H9 (cell line): Measurements from ENCODE around the gene EXOSC10. TPM values are rescaled to one million over a fixed set of nuclear protein-coding genes. Genes with fewer than 3 reads are reported as not detected.

Experiments used
- DNase-seq: peaks from one replicate; pipeline ENCODE4 v3.0.0-alpha.2; 2017
- H2AFZ ChIP-seq: one replicate; pipeline ENCODE4 v1.6.1; 2013; ENCODE audit warnings: mild to moderate bottlenecking, low read length, control low read depth, moderate library complexity
- H2AK5ac ChIP-seq: 2 replicates; pipeline ENCODE4 v1.6.1; 2013; ENCODE audit warnings: low read length, control low read depth, mixed read lengths; ENCODE audit not compliant: insufficient read length
- H2BK120ac ChIP-seq: one replicate; pipeline ENCODE4 v1.6.1; 2013; ENCODE audit warnings: low read depth, mild to moderate bottlenecking, low read length, control low read depth, inconsistent platforms; ENCODE audit not compliant: poor library complexity, severe bottlenecking
- H2BK12ac ChIP-seq: 2 replicates; pipeline ENCODE4 v1.6.1; 2013; ENCODE audit warnings: low read length, control low read depth, mixed read lengths, low read depth; ENCODE audit not compliant: insufficient read length
- H2BK15ac ChIP-seq: 2 replicates; pipeline ENCODE4 v1.6.1; 2013; ENCODE audit warnings: low read depth, low read length, control low read depth
- H2BK20ac ChIP-seq: one replicate; pipeline ENCODE4 v1.6.1; 2013; ENCODE audit warnings: low read depth, mild to moderate bottlenecking, low read length, control low read depth, inconsistent platforms; ENCODE audit not compliant: poor library complexity, severe bottlenecking
- H2BK5ac ChIP-seq: 2 replicates; pipeline ENCODE4 v1.6.1; 2013; ENCODE audit warnings: low read length, control low read depth, mixed read lengths; ENCODE audit not compliant: insufficient read length
- H3K14ac ChIP-seq: 2 replicates; pipeline ENCODE4 v1.6.1; 2013; ENCODE audit warnings: low read length, control low read depth; ENCODE audit not compliant: insufficient read depth
- H3K18ac ChIP-seq: 2 replicates; pipeline ENCODE4 v1.6.1; 2013; ENCODE audit warnings: low read depth, mild to moderate bottlenecking, mixed read lengths, low read length, control low read depth; ENCODE audit not compliant: insufficient read length
- H3K23ac ChIP-seq: 2 replicates; pipeline ENCODE4 v1.6.1; 2013; ENCODE audit warnings: low read length, control low read depth, mixed read lengths, low read depth; ENCODE audit not compliant: insufficient read length
- H3K23me2 ChIP-seq: 2 replicates; pipeline ENCODE4 v1.6.1; 2013; ENCODE audit warnings: low read depth, mild to moderate bottlenecking, mixed read lengths, low read length, control low read depth; ENCODE audit not compliant: insufficient read length, poor library complexity, severe bottlenecking
- H3K27ac ChIP-seq: 2 replicates; pipeline ENCODE4 v1.5.1; 2013; ENCODE audit warnings: low read length, control low read depth, mixed read lengths, low read depth; ENCODE audit not compliant: insufficient read length
- H3K27me3 ChIP-seq: 2 replicates; pipeline ENCODE4 v1.6.1; 2013; ENCODE audit warnings: low read length, control low read depth, inconsistent platforms; ENCODE audit not compliant: insufficient read depth
- H3K4ac ChIP-seq: 2 replicates; pipeline ENCODE4 v1.6.1; 2013; ENCODE audit warnings: low read depth, mild to moderate bottlenecking, control low read depth, inconsistent platforms, low read length, moderate library complexity
- H3K4me1 ChIP-seq: 2 replicates; pipeline ENCODE4 v1.6.1; 2013; ENCODE audit warnings: low read length, control low read depth, inconsistent platforms; ENCODE audit not compliant: insufficient read depth
- H3K4me2 ChIP-seq: 2 replicates; pipeline ENCODE4 v1.6.1; 2013; ENCODE audit warnings: low read length, control low read depth, mixed read lengths; ENCODE audit not compliant: insufficient read length, insufficient read depth
- H3K56ac ChIP-seq: 2 replicates; pipeline ENCODE4 v1.6.1; 2013; ENCODE audit warnings: low read depth, mild to moderate bottlenecking, mixed read lengths, low read length, control low read depth; ENCODE audit not compliant: insufficient read length
- H3K79me1 ChIP-seq: 2 replicates; pipeline ENCODE4 v1.6.1; 2013; ENCODE audit warnings: low read depth, mild to moderate bottlenecking, moderate library complexity, low read length, control low read depth, inconsistent platforms; ENCODE audit not compliant: insufficient read depth, poor library complexity, severe bottlenecking
- H3K79me2 ChIP-seq: 2 replicates; pipeline ENCODE4 v1.6.1; 2013; ENCODE audit warnings: low read length, control low read depth, inconsistent platforms; ENCODE audit not compliant: insufficient read depth
- H3K9ac ChIP-seq: 2 replicates; pipeline ENCODE4 v1.6.1; 2013; ENCODE audit warnings: low read length, control low read depth, mixed read lengths; ENCODE audit not compliant: insufficient read length; ENCODE audit errors: extremely low read depth
- H3K9me3 ChIP-seq: one replicate; pipeline ENCODE4 v1.6.1; 2013; ENCODE audit warnings: low read depth, low read length, inconsistent platforms; ENCODE audit not compliant: control insufficient read depth
- H3T11ph ChIP-seq: one replicate; pipeline ENCODE4 v1.6.1; 2013; ENCODE audit warnings: mild to moderate bottlenecking, low read length, control low read depth, inconsistent platforms
- H4K20me1 ChIP-seq: one replicate; pipeline ENCODE4 v1.6.1; 2013; ENCODE audit not compliant: control insufficient read depth, insufficient read length, insufficient read depth
- H4K5ac ChIP-seq: 2 replicates; pipeline ENCODE4 v1.6.1; 2013; ENCODE audit warnings: low read depth, mild to moderate bottlenecking, mixed read lengths, low read length, control low read depth; ENCODE audit not compliant: insufficient read length
- H4K8ac ChIP-seq: replicated peaks from 2 replicates; pipeline ENCODE4 v1.6.1; 2013; ENCODE audit warnings: low read length, control low read depth, mixed read lengths, low read depth; ENCODE audit not compliant: insufficient read length
- H4K91ac ChIP-seq: 2 replicates; pipeline ENCODE4 v1.6.1; 2013; ENCODE audit warnings: low read depth, mild to moderate bottlenecking, moderate library complexity, mixed read lengths, low read length, control low read depth; ENCODE audit not compliant: insufficient read length
- H3K27ac Mint-ChIP-seq, 3 experiments: 2 replicates in 2 of 3; 3 replicates in 1 of 3; pipeline ENCODE4 v1.8.0; 2020 to 2021; ENCODE audit warnings: mixed read lengths in 3 of 3, mild to moderate bottlenecking in 1 of 3, moderate library complexity in 1 of 3
- H3K27me3 Mint-ChIP-seq: 2 replicates; pipeline ENCODE4 v1.8.0; 2021; ENCODE audit warnings: low read depth, mild to moderate bottlenecking, moderate library complexity, mixed read lengths
- H3K36me3 Mint-ChIP-seq, 3 experiments: 2 replicates in 2 of 3; 3 replicates in 1 of 3; pipeline ENCODE4 v1.8.0; 2020 to 2021; ENCODE audit warnings: low read depth in 3 of 3, mixed read lengths in 3 of 3; ENCODE audit not compliant: insufficient read depth in 1 of 3
- H3K4me1 Mint-ChIP-seq, 2 experiments: 2 replicates each; pipeline ENCODE4 v1.8.0; 2020; ENCODE audit warnings: mixed read lengths in 2 of 2
- H3K4me3 Mint-ChIP-seq, 2 experiments: 2 replicates in 1 of 2; 3 replicates in 1 of 2; pipeline ENCODE4 v1.8.0; 2020 to 2021; ENCODE audit warnings: mild to moderate bottlenecking in 2 of 2, mixed read lengths in 2 of 2, moderate library complexity in 1 of 2
- H3K9me3 Mint-ChIP-seq, 2 experiments: 2 replicates in 1 of 2; 3 replicates in 1 of 2; pipeline ENCODE4 v1.8.0; 2020; ENCODE audit warnings: mild to moderate bottlenecking in 2 of 2, mixed read lengths in 2 of 2, moderate library complexity in 1 of 2
- CTCF ChIP-seq: fragments of 200-600 bp; sonication (generic); conservative IDR thresholded peaks from 3 replicates; pipeline ENCODE4 v1.8.0; 2021; ENCODE audit warnings: antibody characterized with exemption, mild to moderate bottlenecking
- WGBS: extraction: QIAGEN DNeasy Blood & Tissue Kit; methylation state at CpG from one replicate; pipeline ENCODE4 v1.1.7; 2013; ENCODE audit warnings: missing lambda C conversion rate, low lambda C conversion rate, mixed read lengths; ENCODE audit not compliant: insufficient read length; ENCODE audit errors: extremely low coverage; 5-methylcytosine and 5-hydroxymethylcytosine counted together
- total RNA-seq: library from RNA; stranded (reverse); gene quantifications from 2 replicates; pipeline ENCODE4 v1.2.1, GENCODE V29; 2021

Gene EXOSC10
- total RNA-seq, 1 experiment from 2014 or later: 83.4 TPM

DNA sequence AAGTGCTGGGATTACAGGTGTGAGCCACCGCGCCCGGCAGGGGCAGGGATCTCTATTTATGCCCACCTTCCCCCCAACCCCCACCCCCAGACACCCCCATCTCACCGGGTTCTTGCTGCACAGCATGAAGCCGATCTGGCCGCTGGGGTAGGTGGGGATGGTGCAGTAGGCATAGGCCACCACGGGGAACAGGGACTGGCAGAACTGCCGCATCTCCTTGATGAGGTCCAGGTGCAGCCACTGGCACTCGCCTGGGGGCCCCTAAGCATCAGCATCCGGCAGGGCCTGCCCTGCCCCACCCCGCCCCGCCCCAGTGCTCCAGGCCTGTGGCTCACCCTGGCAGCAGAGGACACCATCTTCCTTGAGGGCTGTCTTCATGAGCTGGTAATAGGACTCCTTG is 44.0 kb downstream of the EXOSC10 start:
- Histone ChIP-seq H3K27ac (no peak overlapping the region), H4K8ac (no peak overlapping the region), H3K27me3 (no peaks in the 10 kb centered on the region; the same call in 1 of the 2 replicates), H4K5ac (no peak overlapping the region), H3K9ac (no peak overlapping the region), H3K9me3 (no peaks in the 10 kb centered on the region), H3K79me2 (peaks cover 2% of the 10 kb centered on the region; the same call in 1 of the 2 replicates), H3K56ac (no peak overlapping the region), H3K23me2 (peaks cover 7% of the 10 kb centered on the region), H3K18ac (no peak overlapping the region), H3T11ph (no peak overlapping the region), H2AFZ (no peak overlapping the region), H3K4me1 (no peaks in the 10 kb centered on the region), H2BK5ac (no peak overlapping the region), H2BK120ac (no peak overlapping the region), H2BK15ac (no peak overlapping the region), H3K4me2 (no peak overlapping the region), H3K79me1 (no peaks in the 10 kb centered on the region), H3K23ac (no peak overlapping the region), H2AK5ac (no peak overlapping the region), H3K4ac (no peak overlapping the region), H4K20me1 (no peaks in the 10 kb centered on the region), H2BK20ac (no peak overlapping the region), H2BK12ac (no peak overlapping the region), H4K91ac (no peak overlapping the region), H3K14ac (no peak overlapping the region)
- no peaks in the 10 kb centered on the region for H3K27me3 Mint-ChIP-seq
- TF ChIP-seq CTCF: no peak
- WGBS: no CpG with 5 or more reads among the region's 12 CpGs
- no peaks in the 10 kb centered on the region for H3K9me3 Mint-ChIP-seq
- H3K27ac Mint-ChIP-seq: no peak overlapping the region
- H3K4me1 Mint-ChIP-seq: peaks cover 18 to 28% of the 10 kb centered on the region in 2 experiments
- no peak overlapping the region for H3K4me3 Mint-ChIP-seq
- DNase-seq: no peak
- H3K36me3 Mint-ChIP-seq: peaks cover 24 to 49% (median 30%) of the 10 kb centered on the region in 3 experiments
